GM19452 (cell line): ENCODE measurements around the gene GNAS-AS1.
"Not testable (repeated sequence)": the region's sequence is repeated elsewhere in the genome, so short reads cannot be mapped to it uniquely, and the experiment has no call there.

Experiments used
- ATAC-seq: cut with Tn5 transposase; IDR thresholded peaks from one replicate; pipeline ENCODE4 v1.9.1; 2021; ENCODE audit not compliant: unreplicated experiment

Gene GNAS-AS1

GRCh38 chr20:58837717-58838116, 13.0 kb downstream of the GNAS-AS1 start:
- ATAC-seq = no peak

- ATAC-seq = no peak
These were observed 14.0 kb downstream of the GNAS-AS1 start for GRCh38 chr20:58836616-58837204.

GRCh38 chr20:58835231-58835630, 15.5 kb downstream of the GNAS-AS1 start:
- ATAC-seq = no peak

- ATAC-seq = no peak
These were observed 16.8 kb downstream of the GNAS-AS1 start for GRCh38 chr20:58833921-58834320.

GRCh38 chr20:58832457-58832856, 18.2 kb downstream of the GNAS-AS1 start:
- ATAC-seq = no peak

GRCh38 chr20:58829531-58829941, 21.2 kb downstream of the GNAS-AS1 start:
- ATAC-seq = no peak

- not testable (repeated sequence) for ATAC-seq
These were observed 21.9 kb downstream of the GNAS-AS1 start for GRCh38 chr20:58828804-58829203.

- ATAC-seq = no peak
These were observed 22.6 kb downstream of the GNAS-AS1 start for GRCh38 chr20:58828136-58828535.

- no peak for ATAC-seq
These were observed 24.4 kb downstream of the GNAS-AS1 start for GRCh38 chr20:58826271-58826670.

GRCh38 chr20:58825450-58825849, 25.3 kb downstream of the GNAS-AS1 start:
- ATAC-seq = no peak

GRCh38 chr20:58824843-58825242, 25.9 kb downstream of the GNAS-AS1 start:
- no peak for ATAC-seq

- no peak for ATAC-seq
These were observed 27.7 kb downstream of the GNAS-AS1 start for GRCh38 chr20:58822748-58823730.

- ATAC-seq = no peak
These were observed 28.6 kb downstream of the GNAS-AS1 start for GRCh38 chr20:58822149-58822548.

GRCh38 chr20:58820515-58820914, 30.2 kb downstream of the GNAS-AS1 start:
- not testable (repeated sequence) for ATAC-seq

GRCh38 chr20:58819921-58820320, 30.8 kb downstream of the GNAS-AS1 start:
- ATAC-seq = no peak

- no peak for ATAC-seq
These were observed 32.0 kb downstream of the GNAS-AS1 start for GRCh38 chr20:58818586-58819285.

- ATAC-seq = no peak
These were observed 33.0 kb downstream of the GNAS-AS1 start for GRCh38 chr20:58817748-58818147.

- no peak for ATAC-seq
These were observed 33.6 kb downstream of the GNAS-AS1 start for GRCh38 chr20:58816957-58817651.

- no peak for ATAC-seq
These were observed 34.7 kb downstream of the GNAS-AS1 start for GRCh38 chr20:58816051-58816450.

- no peak for ATAC-seq
These were observed 35.3 kb downstream of the GNAS-AS1 start for GRCh38 chr20:58815448-58815847.

- ATAC-seq = no peak
These were observed 37.3 kb downstream of the GNAS-AS1 start for GRCh38 chr20:58813369-58813768.
